Activated CD4-positive, alpha-beta memory T cell treated with anti-CD3 and anti-CD28 coated beads for 36 hours (primary cell): Measurements from ENCODE around the gene CFAP300. TPM values are rescaled to one million over a fixed set of nuclear protein-coding genes. Genes with fewer than 3 reads are reported as not detected.

Source experiments
- CTCF ChIA-PET: fragments of 350-600 bp; sonication (Branson Sonifier 250); formaldehyde crosslinking; loops from one replicate; lab custom pipeline; 2021; ENCODE audit warnings: antibody characterized with exemption, inconsistent platforms; lab: Charles Lee
- POLR2A ChIA-PET: fragments of 350-600 bp; sonication (Branson Sonifier 250); formaldehyde crosslinking; loops from one replicate; lab custom pipeline; 2021; ENCODE audit warnings: antibody characterized with exemption; lab: Charles Lee
- DNase-seq: peaks from one replicate; pipeline ENCODE4 v3.0.0-alpha.2; 2020
- H3K27ac Mint-ChIP-seq: one replicate; pipeline ENCODE4 v1.8.0; 2021; ENCODE audit warnings: mixed read lengths
- H3K27me3 Mint-ChIP-seq: one replicate; pipeline ENCODE4 v1.8.0; 2021; ENCODE audit warnings: mixed read lengths
- H3K36me3 Mint-ChIP-seq: one replicate; pipeline ENCODE4 v1.8.0; 2021; ENCODE audit warnings: mixed read lengths
- H3K4me1 Mint-ChIP-seq: one replicate; pipeline ENCODE4 v1.8.0; 2021; ENCODE audit warnings: low read depth, mixed read lengths
- H3K4me3 Mint-ChIP-seq: one replicate; pipeline ENCODE4 v1.8.0; 2021; ENCODE audit warnings: mild to moderate bottlenecking, mixed read lengths
- H3K9me3 Mint-ChIP-seq: one replicate; pipeline ENCODE4 v1.8.0; 2021; ENCODE audit warnings: mixed read lengths
- intact Hi-C: fragments of 100-400 bp; cut with micrococcal nuclease; formaldehyde crosslinking; loops from one replicate; pipeline ENCODE4 v1.15.1; 2023
- total RNA-seq, 2 experiments: library from RNA; stranded (reverse); gene quantifications; one replicate each; pipeline ENCODE4 v1.2.3, GENCODE V29; 2021

CFAP300 gene
- total RNA-seq, 2 experiments from 2014 or later: not detected

- no peaks in the 10 kb centered on the region for H3K4me1 Mint-ChIP-seq
- no peaks in the 10 kb centered on the region for H3K36me3 Mint-ChIP-seq
- H3K4me3 Mint-ChIP-seq: no peak overlapping the region
- intact Hi-C loops: no loop called here
- CTCF ChIA-PET: interaction anchor here (0.6 to 1.5 kb wide), 2 partner anchors 18 to 169 kb away, joined by 4 read pairs; no protein-coding TSS in a partner anchor
- no peaks in the 10 kb centered on the region for H3K9me3 Mint-ChIP-seq
- no peak overlapping the region for H3K27ac Mint-ChIP-seq
- DNase-seq: no peak
- POLR2A ChIA-PET: no interaction called here
- peaks cover 10% of the 10 kb centered on the region for H3K27me3 Mint-ChIP-seq
Measured at GRCh38 chr11:102026217-102026616, 21.0 kb upstream of the CFAP300 start.

GRCh38 chr11:102026959-102027358 lies 20.3 kb upstream of the CFAP300 start:
- ChIA-PET POLR2A (no interaction called here), CTCF (interaction anchor here (0.6 to 1.5 kb wide), 2 partner anchors 19 to 169 kb away, joined by 4 read pairs; no protein-coding TSS in a partner anchor)
- DNase-seq: no peak
- intact Hi-C loops: no loop called here
- no peaks in the 10 kb centered on the region for H3K4me1 Mint-ChIP-seq
- no peaks in the 10 kb centered on the region for H3K36me3 Mint-ChIP-seq
- H3K27me3 Mint-ChIP-seq: peaks cover 10% of the 10 kb centered on the region
- no peaks in the 10 kb centered on the region for H3K9me3 Mint-ChIP-seq
- no peak overlapping the region for H3K4me3 Mint-ChIP-seq
- H3K27ac Mint-ChIP-seq: no peak overlapping the region

GRCh38 chr11:102036757-102037156 lies 10.5 kb upstream of the CFAP300 start:
- ChIA-PET POLR2A (no interaction called here), CTCF (no interaction called here)
- Mint-ChIP-seq H3K27me3 (peaks cover 9% of the 10 kb centered on the region), H3K4me3 (no peak overlapping the region), H3K27ac (no peak overlapping the region), H3K9me3 (peaks cover 5% of the 10 kb centered on the region), H3K36me3 (no peaks in the 10 kb centered on the region), H3K4me1 (no peaks in the 10 kb centered on the region)
- no peak for DNase-seq
- intact Hi-C loops: no loop called here

- CTCF ChIA-PET: no interaction called here
- Mint-ChIP-seq H3K4me1 (peaks cover 9% of the 10 kb centered on the region), H3K36me3 (no peaks in the 10 kb centered on the region), H3K27ac (no peak overlapping the region), H3K4me3 (peak overlapping the region; percentile 65), H3K9me3 (no peaks in the 10 kb centered on the region), H3K27me3 (peaks cover 22% of the 10 kb centered on the region)
- intact Hi-C loops: no loop called here
- POLR2A ChIA-PET: no interaction called here
- DNase-seq: no peak
Measured at GRCh38 chr11:102046841-102047240, 396 bp upstream of the CFAP300 start.

- H3K4me1 Mint-ChIP-seq: peaks cover 9% of the 10 kb centered on the region
- peaks cover 13% of the 10 kb centered on the region for H3K27me3 Mint-ChIP-seq
- no peak overlapping the region for H3K27ac Mint-ChIP-seq
- ChIA-PET POLR2A (no interaction called here), CTCF (no interaction called here)
- no peak overlapping the region for H3K4me3 Mint-ChIP-seq
- no peaks in the 10 kb centered on the region for H3K9me3 Mint-ChIP-seq
- no peak for DNase-seq
- no peaks in the 10 kb centered on the region for H3K36me3 Mint-ChIP-seq
- intact Hi-C loops: no loop called here
Measured at GRCh38 chr11:102050927-102051575, 3.8 kb downstream of the CFAP300 start.

GRCh38 chr11:102061276-102061675 lies 14.0 kb downstream of the CFAP300 start:
- CTCF ChIA-PET: no interaction called here

GRCh38 chr11:102062106-102062505 lies 14.9 kb downstream of the CFAP300 start:
- intact Hi-C loops: no loop called here
- ChIA-PET CTCF (no interaction called here), POLR2A (no interaction called here)
- Mint-ChIP-seq H3K9me3 (no peaks in the 10 kb centered on the region), H3K4me3 (no peak overlapping the region), H3K4me1 (no peaks in the 10 kb centered on the region), H3K27me3 (peaks cover 4% of the 10 kb centered on the region), H3K27ac (no peak overlapping the region), H3K36me3 (no peaks in the 10 kb centered on the region)
- DNase-seq: no peak

More at GRCh38 chr11:102061276-102061675, 14.0 kb downstream of the CFAP300 start:
- Mint-ChIP-seq H3K27ac (no peak overlapping the region), H3K9me3 (no peaks in the 10 kb centered on the region), H3K36me3 (no peaks in the 10 kb centered on the region), H3K4me1 (no peaks in the 10 kb centered on the region), H3K4me3 (no peak overlapping the region), H3K27me3 (peaks cover 4% of the 10 kb centered on the region)
- DNase-seq: no peak
- intact Hi-C loops: no loop called here
- POLR2A ChIA-PET: no interaction called here

- intact Hi-C loops: no loop called here
- DNase-seq: no peak
- Mint-ChIP-seq H3K9me3 (no peaks in the 10 kb centered on the region), H3K27ac (no peak overlapping the region), H3K4me3 (no peak overlapping the region), H3K4me1 (no peaks in the 10 kb centered on the region), H3K27me3 (peaks cover 4% of the 10 kb centered on the region), H3K36me3 (no peaks in the 10 kb centered on the region)
- CTCF ChIA-PET: no interaction called here
- POLR2A ChIA-PET: no interaction called here
Measured at GRCh38 chr11:102064316-102064715, 17.1 kb downstream of the CFAP300 start.

GRCh38 chr11:102070766-102071165 lies 23.5 kb downstream of the CFAP300 start:
- intact Hi-C loops: no loop called here
- H3K4me1 Mint-ChIP-seq: no peaks in the 10 kb centered on the region
- no peak overlapping the region for H3K4me3 Mint-ChIP-seq
- H3K27me3 Mint-ChIP-seq: no peaks in the 10 kb centered on the region
- peaks cover 2% of the 10 kb centered on the region for H3K36me3 Mint-ChIP-seq
- CTCF ChIA-PET: no interaction called here
- POLR2A ChIA-PET: no interaction called here
- H3K27ac Mint-ChIP-seq: no peak overlapping the region
- peaks cover 25% of the 10 kb centered on the region for H3K9me3 Mint-ChIP-seq
- no peak for DNase-seq

- H3K4me1 Mint-ChIP-seq: no peaks in the 10 kb centered on the region
- H3K4me3 Mint-ChIP-seq: no peak overlapping the region
- POLR2A ChIA-PET: no interaction called here
- H3K36me3 Mint-ChIP-seq: peaks cover 2% of the 10 kb centered on the region
- H3K9me3 Mint-ChIP-seq: peaks cover 25% of the 10 kb centered on the region
- no peak for DNase-seq
- intact Hi-C loops: no loop called here
- no peak overlapping the region for H3K27ac Mint-ChIP-seq
- no peaks in the 10 kb centered on the region for H3K27me3 Mint-ChIP-seq
- CTCF ChIA-PET: no interaction called here
Measured at GRCh38 chr11:102071497-102072472, 24.5 kb downstream of the CFAP300 start.

- H3K27ac Mint-ChIP-seq: no peak overlapping the region
- POLR2A ChIA-PET: no interaction called here
- DNase-seq: no peak
- no peak overlapping the region for H3K4me3 Mint-ChIP-seq
- CTCF ChIA-PET: no interaction called here
- H3K9me3 Mint-ChIP-seq: peaks cover 25% of the 10 kb centered on the region
- peaks cover 2% of the 10 kb centered on the region for H3K36me3 Mint-ChIP-seq
- H3K27me3 Mint-ChIP-seq: peaks cover 4% of the 10 kb centered on the region
- intact Hi-C loops: no loop called here
- H3K4me1 Mint-ChIP-seq: no peaks in the 10 kb centered on the region
Measured at GRCh38 chr11:102073253-102073652, 26.0 kb downstream of the CFAP300 start.

GRCh38 chr11:102079625-102080024 lies 32.4 kb downstream of the CFAP300 start:
- no peak for DNase-seq
- peaks cover 8% of the 10 kb centered on the region for H3K27me3 Mint-ChIP-seq
- H3K9me3 Mint-ChIP-seq: no peaks in the 10 kb centered on the region
- no peaks in the 10 kb centered on the region for H3K36me3 Mint-ChIP-seq
- no peaks in the 10 kb centered on the region for H3K4me1 Mint-ChIP-seq
- ChIA-PET POLR2A (no interaction called here), CTCF (no interaction called here)
- intact Hi-C loops: no loop called here
- H3K4me3 Mint-ChIP-seq: no peak overlapping the region
- H3K27ac Mint-ChIP-seq: no peak overlapping the region
